SK-N-SH treated with all-trans-retinoic acid at 6 μM for 48 hours (cell line): ENCODE data around the gene STXBP1.

Experiments used
- RARB ChIP-seq: fragments of 250-450 bp; sonication (Bioruptor Pico); IDR thresholded peaks from 2 replicates; pipeline ENCODE4 v1.8.0; 2021; ENCODE audit warnings: mild to moderate bottlenecking, moderate library complexity
- TF ChIP-seq, protein P1 (sequence below): fragments of 250-450 bp; sonication (Bioruptor Pico); IDR thresholded peaks from 2 replicates; pipeline ENCODE4 v1.5.1; 2020; ENCODE audit warnings: low read depth, mild to moderate bottlenecking, moderate library complexity

DNA sequence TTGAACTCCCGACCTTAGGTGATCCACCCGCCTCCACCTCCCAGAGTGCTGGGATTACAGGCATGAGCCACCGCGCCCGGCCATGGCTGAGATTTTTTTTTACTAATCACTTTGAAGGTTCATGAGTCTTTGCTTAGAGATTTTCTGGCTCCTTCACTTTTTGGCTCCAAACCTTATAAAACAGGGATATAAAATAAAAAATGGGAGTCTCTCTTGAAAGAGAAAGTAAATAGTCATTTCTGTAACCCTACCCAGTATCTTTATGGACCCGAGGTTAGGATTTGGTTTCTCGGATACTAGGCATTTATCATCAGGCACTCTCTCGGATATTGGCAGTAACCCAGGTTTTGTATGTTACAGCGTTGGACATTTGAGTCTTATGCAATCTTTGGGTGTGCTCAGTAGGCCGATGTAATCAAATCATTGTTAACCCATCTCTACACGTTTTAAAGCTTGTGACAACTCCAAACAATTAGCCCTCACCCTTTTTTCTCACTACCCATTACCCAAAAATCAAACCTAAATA, 25.3 kb downstream of the STXBP1 start:
- TF ChIP-seq RARB (CRISPR knock-in tag): no peak
- TF ChIP-seq, protein P1, sequence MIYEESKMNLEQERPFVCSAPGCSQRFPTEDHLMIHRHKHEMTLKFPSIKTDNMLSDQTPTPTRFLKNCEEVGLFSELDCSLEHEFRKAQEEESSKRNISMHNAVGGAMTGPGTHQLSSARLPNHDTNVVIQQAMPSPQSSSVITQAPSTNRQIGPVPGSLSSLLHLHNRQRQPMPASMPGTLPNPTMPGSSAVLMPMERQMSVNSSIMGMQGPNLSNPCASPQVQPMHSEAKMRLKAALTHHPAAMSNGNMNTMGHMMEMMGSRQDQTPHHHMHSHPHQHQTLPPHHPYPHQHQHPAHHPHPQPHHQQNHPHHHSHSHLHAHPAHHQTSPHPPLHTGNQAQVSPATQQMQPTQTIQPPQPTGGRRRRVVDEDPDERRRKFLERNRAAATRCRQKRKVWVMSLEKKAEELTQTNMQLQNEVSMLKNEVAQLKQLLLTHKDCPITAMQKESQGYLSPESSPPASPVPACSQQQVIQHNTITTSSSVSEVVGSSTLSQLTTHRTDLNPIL (CRISPR knock-in tag): no peak
